Measurements from ENCODE around the gene ZNF580. TPM values are rescaled to one million over a fixed set of nuclear protein-coding genes. Genes with fewer than 3 reads are reported as not detected.

Gene ZNF580
- total and polyA plus RNA-seq, 10 of the 15 experiments (the other 5 are each of a cell fraction or from before 2014, with no cell fraction given): 2.3 to 31.8 (median 10.0) TPM

GRCh38 chr19:55599468-55599841 lies 41.3 kb upstream of the ZNF580 start, which contains the start of gene FIZ1 (continued):
- no peak for TF ChIP-seq E2F4 (IDR thresholded peaks at IDR 0.05; ENCODE audit: low read depth, low read length)
- no peak for TF ChIP-seq KAT2A (conservative IDR thresholded peaks at IDR 0.05; ENCODE audit: control insufficient read depth, low read depth, low read length)
- TF ChIP-seq ZSCAN29 (IDR thresholded peaks at IDR 0.05): no peak
- no peak for TF ChIP-seq BCLAF1 (IDR thresholded peaks at IDR 0.05)
- no peak for TF ChIP-seq CEBPZ (IDR thresholded peaks at IDR 0.05; ENCODE audit: low read depth, low read length)
- no peak for TF ChIP-seq SMC3 (IDR thresholded peaks at IDR 0.05; ENCODE audit: borderline replicate concordance, low read length)
- no peak for TF ChIP-seq ZNF592 (IDR thresholded peaks at IDR 0.05)
- no peak for TF ChIP-seq EZH2 (IDR thresholded peaks at IDR 0.05; ENCODE audit: borderline replicate concordance, control insufficient read depth, low read depth, low read length)
- peak; percentile 93 for TF ChIP-seq ZBTB40 (IDR thresholded peaks at IDR 0.05; ENCODE audit: borderline replicate concordance)
- peak; percentile 43 for TF ChIP-seq MTA2 (IDR thresholded peaks at IDR 0.05; ENCODE audit: low read depth)
- TF ChIP-seq MYB (IDR thresholded peaks at IDR 0.05; ENCODE audit: borderline replicate concordance, low read depth, low read length): no peak
- peak; percentile 92 for TF ChIP-seq CREB1 (IDR thresholded peaks at IDR 0.05; ENCODE audit: low read depth)
- TF ChIP-seq SIX5 (IDR thresholded peaks at IDR 0.05; ENCODE audit: low read depth, low read length, severe bottlenecking): peak; percentile 76
- peak; percentile 93 for TF ChIP-seq YY1 (IDR thresholded peaks at IDR 0.05; ENCODE audit: low read depth, low read length)
- TF ChIP-seq JUNB (IDR thresholded peaks at IDR 0.05): no peak
